NCI-H510A treated with DMSO at 0.1 percent for 48 hours (cell line): ENCODE data around the gene MIOX.
A peak's percentile ranks its signal among the peaks of the same experiment; 100 is the strongest.
"Not testable (repeated sequence)": the region's sequence is repeated elsewhere in the genome, so short reads cannot be mapped to it uniquely, and the experiment has no call there.

Experiments
- DNase-seq: peaks from one replicate; lab custom pipeline; 2025; lab: John Stamatoyannopoulos, UW

MIOX gene

GRCh38 chr22:50529897-50530579, 43.4 kb downstream of the MIOX start, which contains the start of gene TYMP:
Gene TYMP (minus strand): TSS chr22:50530012. CDS start chr22:50529709, 303 bp downstream.
- no peak for DNase-seq

DNA sequence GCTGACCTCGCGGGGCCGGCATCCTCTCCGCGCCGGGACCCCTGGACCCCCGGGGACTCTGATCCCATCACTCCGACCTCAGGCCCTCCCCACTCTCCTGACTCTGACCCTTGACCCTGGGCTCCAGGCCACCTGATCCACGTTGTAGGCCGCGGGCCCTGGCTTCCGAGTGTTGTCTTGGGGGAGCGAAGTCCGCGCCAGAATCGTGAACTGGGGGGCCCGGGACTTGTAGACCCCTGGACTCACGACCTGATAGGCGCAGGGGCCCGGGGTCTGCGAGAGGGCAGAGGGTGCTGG, 43.9 kb downstream of the MIOX start:
- DNase-seq = no peak

- peak; percentile 26 for DNase-seq
Observed at GRCh38 chr22:50530877-50531545, 44.4 kb downstream of the MIOX start.

GRCh38 chr22:50531546-50531961, 44.9 kb downstream of the MIOX start:
- no peak for DNase-seq

DNA sequence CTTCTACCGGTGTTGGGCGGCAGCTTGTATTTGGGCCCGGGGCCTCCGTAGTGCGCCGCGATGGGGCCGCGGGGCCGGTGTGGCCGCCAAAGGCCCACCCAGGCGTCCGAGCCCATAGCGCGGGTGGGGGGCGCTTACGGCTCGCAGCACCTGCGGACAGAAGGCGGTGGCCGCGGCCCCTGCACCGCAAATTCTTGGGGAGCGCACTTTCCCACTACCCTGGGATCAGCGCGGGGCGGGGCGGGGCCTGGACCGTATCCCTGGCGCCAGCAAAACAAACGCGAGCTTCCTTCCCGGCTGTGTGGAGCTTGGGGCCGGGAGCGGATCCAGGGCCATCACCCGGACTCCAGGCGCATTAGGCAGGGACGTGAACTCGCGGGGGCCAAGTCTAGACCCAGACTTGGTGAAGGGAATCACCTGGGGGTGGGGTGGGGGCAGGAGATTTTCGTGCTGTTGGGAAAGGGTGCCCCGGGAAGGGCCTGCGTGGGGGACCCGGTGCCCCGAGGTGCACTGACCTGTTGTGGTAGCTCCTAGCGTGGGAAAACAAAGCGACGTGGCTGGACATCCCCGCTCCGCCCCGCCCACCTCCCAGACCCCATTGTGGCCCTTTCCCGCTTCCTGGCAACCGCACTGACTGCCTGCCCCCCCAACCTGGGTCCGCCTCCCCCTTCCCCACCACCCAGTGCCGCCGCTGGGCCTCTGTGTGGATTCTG, 45.5 kb downstream of the MIOX start:
- peak; percentile 15 for DNase-seq

- DNase-seq = no peak
Observed at GRCh38 chr22:50532824-50533796, 46.5 kb downstream of the MIOX start.

DNA sequence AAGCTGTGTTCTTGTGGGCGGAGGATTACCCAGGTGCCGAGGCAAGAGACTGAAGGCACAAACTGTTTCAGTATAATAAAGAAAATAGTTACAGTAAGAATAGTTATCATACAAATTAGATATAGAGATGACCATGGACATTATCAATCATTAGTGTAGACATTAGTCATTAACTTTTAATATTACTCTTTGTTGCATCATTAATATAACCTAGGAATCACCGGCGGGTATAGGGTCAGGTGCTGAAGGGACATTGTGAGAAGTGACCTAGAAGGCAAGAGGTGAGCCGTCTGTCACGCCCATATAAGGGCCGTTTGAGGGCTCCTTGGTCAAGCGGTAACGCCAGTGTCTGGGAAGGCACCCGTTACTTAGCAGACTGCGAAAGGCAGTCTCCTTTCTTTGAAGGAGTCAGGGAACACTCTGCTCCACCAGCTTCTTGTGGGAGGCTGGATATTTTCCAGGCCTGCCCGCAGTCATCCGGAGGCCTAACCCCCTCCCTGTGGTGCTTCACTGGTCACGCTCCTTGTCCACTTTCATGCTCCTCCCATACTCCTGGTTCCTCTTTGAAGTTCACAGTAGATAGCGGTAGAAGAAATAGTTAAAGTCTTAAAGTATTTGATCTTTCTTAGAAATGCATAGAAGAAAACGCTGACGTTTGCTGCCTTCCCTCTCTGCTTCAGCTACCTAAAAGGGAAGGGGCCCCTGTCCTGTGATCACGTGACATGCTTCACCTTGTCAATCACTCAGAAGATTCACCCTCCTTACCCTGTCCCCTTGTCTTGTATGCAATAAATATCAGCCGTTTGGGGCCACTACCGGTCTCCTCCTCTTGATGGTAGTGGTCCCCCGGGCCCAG, 47.4 kb downstream of the MIOX start:
- DNase-seq = not testable (repeated sequence)

- DNase-seq = no peak
Observed at GRCh38 chr22:50535113-50535512, 48.5 kb downstream of the MIOX start.

DNA sequence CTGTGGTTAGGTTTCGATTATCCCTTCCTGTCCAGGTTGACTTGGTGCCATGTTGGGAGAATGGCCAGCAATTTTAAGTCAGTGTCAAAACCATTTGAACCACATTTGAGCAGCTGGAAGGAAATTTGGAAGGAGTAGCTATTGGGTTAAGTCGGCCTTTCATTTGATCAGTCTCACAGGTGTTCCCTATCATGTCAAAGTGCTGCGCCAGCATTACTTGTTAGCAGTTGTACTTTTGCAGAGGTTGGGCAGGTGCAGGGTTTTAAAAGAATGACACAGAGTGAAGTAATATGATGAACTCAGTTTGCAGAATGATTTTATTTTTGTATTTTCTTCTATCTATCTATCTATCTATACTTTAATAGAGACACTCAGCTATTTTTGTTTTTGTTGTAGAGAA, 49.6 kb downstream of the MIOX start:
- DNase-seq = no peak

GRCh38 chr22:50537765-50538164, 51.1 kb downstream of the MIOX start:
- DNase-seq = no peak
